Ishikawa (cell line): ENCODE results near the gene ZSWIM4.
A peak's percentile ranks its signal among the peaks of the same experiment; 100 is the strongest.

Experiments used
- CEBPB ChIP-seq: IDR thresholded peaks from 2 replicates; pipeline ENCODE4 v1.6.1; 2012
- CREB1 ChIP-seq: IDR thresholded peaks from 2 replicates; pipeline ENCODE4 v1.6.1; 2012; ENCODE audit warnings: low read depth
- EGR1 ChIP-seq: IDR thresholded peaks from 2 replicates; pipeline ENCODE4 v1.6.1; 2012
- EP300 ChIP-seq: IDR thresholded peaks from 2 replicates; pipeline ENCODE4 v1.6.1; 2012; ENCODE audit warnings: borderline replicate concordance
- FOXM1 ChIP-seq: IDR thresholded peaks from 2 replicates; pipeline ENCODE4 v1.6.1; 2012; ENCODE audit warnings: low read depth, borderline replicate concordance
- NFIC ChIP-seq: IDR thresholded peaks from 2 replicates; pipeline ENCODE4 v1.6.1; 2012
- RAD21 ChIP-seq: IDR thresholded peaks from 2 replicates; pipeline ENCODE4 v1.6.1; 2012; ENCODE audit warnings: low read depth
- TAF1 ChIP-seq: IDR thresholded peaks from 2 replicates; pipeline ENCODE4 v1.6.1; 2012; ENCODE audit warnings: low read depth, mild to moderate bottlenecking
- TCF12 ChIP-seq: IDR thresholded peaks from 2 replicates; pipeline ENCODE4 v1.6.1; 2012; ENCODE audit warnings: low read depth
- TEAD4 ChIP-seq: IDR thresholded peaks from 2 replicates; pipeline ENCODE4 v1.6.1; 2012
- YY1 ChIP-seq: IDR thresholded peaks from 2 replicates; pipeline ENCODE4 v1.6.1; 2012; ENCODE audit warnings: low read depth
- ZBTB7A ChIP-seq: IDR thresholded peaks from 2 replicates; pipeline ENCODE4 v1.6.1; 2012; ENCODE audit warnings: low read depth
- TF ChIP-seq, protein P1 (sequence below): IDR thresholded peaks from 2 replicates; pipeline ENCODE4 v1.6.1; 2012
- TF ChIP-seq, protein P2 (sequence below): IDR thresholded peaks from 2 replicates; pipeline ENCODE4 v1.6.1; 2012
- TF ChIP-seq, protein P3 (sequence below): IDR thresholded peaks from 2 replicates; pipeline ENCODE4 v1.6.1; 2012; ENCODE audit warnings: low read depth, mild to moderate bottlenecking

Gene ZSWIM4

DNA sequence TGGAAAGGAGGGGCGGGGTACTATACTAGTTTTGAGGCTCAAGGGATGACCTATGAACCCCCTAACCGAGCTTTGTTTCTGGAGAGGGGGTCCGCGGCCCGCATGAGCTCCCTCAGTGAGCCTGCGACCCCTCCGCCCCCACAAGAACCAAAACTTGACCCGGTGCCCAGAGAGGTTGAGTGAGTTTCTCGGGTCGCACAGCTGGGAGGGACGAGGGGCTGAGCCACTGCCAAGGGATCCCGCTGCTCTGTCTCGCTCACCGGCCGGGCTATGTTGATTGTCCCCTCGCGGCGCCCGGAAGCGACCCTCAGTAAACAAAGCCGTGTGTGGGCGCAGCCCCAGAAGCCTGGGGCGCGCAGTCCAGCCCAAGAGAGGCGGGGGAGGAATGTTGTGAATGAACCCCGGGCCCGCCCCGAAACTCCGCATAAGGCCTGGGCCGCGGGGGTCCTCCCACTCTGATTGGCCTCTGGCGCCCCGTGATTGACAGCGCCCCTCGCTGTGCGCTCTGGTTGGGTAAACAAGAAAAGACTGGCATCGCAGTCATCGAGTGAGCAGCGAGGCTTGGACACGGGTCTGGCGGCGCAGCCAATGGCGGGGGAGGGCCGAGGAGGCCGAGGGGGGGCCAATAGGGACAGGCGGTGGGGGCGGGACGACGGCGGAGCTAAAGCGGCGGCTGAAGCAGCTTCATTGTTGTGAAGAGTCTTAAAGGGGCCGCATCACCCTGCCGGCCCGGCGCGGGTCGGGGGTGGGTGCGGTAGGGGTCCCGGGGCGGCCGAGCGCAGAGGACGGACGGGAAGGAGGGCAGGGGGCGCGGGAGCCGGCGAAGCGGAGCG, at the start of gene ZSWIM4:
ZSWIM4 (plus strand) TSS at position 687 of the 833 bp plus-strand sequence. CDS start 206 bp downstream, outside the sequence.
- peak; percentile 79 for TF ChIP-seq EGR1
- TF ChIP-seq CEBPB = no peak
- TF ChIP-seq, protein P1, sequence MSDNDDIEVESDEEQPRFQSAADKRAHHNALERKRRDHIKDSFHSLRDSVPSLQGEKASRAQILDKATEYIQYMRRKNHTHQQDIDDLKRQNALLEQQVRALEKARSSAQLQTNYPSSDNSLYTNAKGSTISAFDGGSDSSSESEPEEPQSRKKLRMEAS = 0 out of 2 replicates have a peak, but pooled peaks have one; percentile 21
- peak; percentile 80; the same call in 1 of the 2 replicates for TF ChIP-seq ZBTB7A
- TF ChIP-seq TCF12 = peak; percentile 32; the same call in 1 of the 2 replicates
- peak; percentile 71 for TF ChIP-seq NFIC
- TF ChIP-seq CREB1 = 0 out of 2 replicates have a peak, but pooled peaks have one; percentile 18
- TF ChIP-seq TEAD4 = peak; percentile 55
- TF ChIP-seq, protein P2, sequence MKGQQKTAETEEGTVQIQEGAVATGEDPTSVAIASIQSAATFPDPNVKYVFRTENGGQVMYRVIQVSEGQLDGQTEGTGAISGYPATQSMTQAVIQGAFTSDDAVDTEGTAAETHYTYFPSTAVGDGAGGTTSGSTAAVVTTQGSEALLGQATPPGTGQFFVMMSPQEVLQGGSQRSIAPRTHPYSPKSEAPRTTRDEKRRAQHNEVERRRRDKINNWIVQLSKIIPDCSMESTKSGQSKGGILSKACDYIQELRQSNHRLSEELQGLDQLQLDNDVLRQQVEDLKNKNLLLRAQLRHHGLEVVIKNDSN = peak; percentile 70
- no peak for TF ChIP-seq FOXM1

DNA sequence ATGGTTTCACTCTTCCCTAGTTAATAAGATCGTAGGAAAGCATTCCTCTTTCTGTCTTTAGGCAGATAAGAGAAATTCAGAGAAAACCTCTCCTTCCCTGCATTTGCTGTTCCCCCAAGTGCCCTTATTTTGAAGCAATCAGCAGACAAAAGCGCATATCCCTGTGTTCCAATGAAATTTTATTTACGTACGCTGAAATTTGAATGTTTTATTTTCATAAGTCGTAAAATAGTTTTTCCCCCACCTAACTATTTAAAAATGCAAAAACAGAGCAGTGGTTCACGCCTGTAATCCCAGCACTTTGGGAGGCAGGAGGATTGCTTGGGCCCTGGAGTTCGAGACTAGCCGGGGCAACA, 48.2 kb upstream of the ZSWIM4 start:
- TF ChIP-seq TAF1 (no peak), CREB1 (no peak), NFIC (no peak), ZBTB7A (no peak)
- TF ChIP-seq, protein P2 = no peak
- TF ChIP-seq, protein P3, sequence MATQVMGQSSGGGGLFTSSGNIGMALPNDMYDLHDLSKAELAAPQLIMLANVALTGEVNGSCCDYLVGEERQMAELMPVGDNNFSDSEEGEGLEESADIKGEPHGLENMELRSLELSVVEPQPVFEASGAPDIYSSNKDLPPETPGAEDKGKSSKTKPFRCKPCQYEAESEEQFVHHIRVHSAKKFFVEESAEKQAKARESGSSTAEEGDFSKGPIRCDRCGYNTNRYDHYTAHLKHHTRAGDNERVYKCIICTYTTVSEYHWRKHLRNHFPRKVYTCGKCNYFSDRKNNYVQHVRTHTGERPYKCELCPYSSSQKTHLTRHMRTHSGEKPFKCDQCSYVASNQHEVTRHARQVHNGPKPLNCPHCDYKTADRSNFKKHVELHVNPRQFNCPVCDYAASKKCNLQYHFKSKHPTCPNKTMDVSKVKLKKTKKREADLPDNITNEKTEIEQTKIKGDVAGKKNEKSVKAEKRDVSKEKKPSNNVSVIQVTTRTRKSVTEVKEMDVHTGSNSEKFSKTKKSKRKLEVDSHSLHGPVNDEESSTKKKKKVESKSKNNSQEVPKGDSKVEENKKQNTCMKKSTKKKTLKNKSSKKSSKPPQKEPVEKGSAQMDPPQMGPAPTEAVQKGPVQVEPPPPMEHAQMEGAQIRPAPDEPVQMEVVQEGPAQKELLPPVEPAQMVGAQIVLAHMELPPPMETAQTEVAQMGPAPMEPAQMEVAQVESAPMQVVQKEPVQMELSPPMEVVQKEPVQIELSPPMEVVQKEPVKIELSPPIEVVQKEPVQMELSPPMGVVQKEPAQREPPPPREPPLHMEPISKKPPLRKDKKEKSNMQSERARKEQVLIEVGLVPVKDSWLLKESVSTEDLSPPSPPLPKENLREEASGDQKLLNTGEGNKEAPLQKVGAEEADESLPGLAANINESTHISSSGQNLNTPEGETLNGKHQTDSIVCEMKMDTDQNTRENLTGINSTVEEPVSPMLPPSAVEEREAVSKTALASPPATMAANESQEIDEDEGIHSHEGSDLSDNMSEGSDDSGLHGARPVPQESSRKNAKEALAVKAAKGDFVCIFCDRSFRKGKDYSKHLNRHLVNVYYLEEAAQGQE = no peak
- TF ChIP-seq, protein P1 = no peak

DNA sequence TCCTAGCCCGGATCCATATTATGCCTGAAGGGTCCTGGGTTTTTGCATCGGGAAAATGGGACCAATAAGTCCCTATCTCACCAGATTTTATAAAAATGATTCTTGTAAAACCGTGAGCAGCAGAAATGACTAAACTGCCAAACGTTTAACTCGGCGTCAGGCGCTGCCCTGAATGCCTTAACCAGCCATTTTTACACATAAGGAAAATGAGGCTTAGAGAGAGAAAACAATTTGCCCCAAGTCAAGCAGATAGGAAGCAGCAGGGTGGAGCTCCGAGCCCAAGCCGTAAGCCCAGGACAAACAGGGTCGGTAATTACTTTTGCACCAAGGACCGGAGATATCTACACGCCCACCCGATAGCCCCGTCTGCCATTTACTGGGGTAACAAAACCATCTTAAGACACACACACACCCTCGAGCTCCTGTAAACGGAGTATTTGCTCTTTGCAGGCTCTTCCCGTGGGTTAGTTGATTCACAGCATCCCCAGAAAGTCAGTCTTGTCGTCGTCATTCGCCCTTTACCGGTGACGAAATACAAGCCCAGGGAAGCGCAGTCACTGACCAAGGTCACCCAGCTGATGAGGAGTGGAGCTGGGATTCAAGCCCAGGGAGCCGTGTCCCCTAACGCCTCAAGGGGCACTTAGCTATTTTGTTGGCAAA, 46.9 kb upstream of the ZSWIM4 start:
- TF ChIP-seq CREB1 (no peak), TEAD4 (no peak), EGR1 (no peak), FOXM1 (no peak), ZBTB7A (0 out of 2 replicates have a peak, but pooled peaks have one; percentile 23), NFIC (no peak)
- TF ChIP-seq, protein P1 = no peak
- TF ChIP-seq, protein P2 = no peak

DNA sequence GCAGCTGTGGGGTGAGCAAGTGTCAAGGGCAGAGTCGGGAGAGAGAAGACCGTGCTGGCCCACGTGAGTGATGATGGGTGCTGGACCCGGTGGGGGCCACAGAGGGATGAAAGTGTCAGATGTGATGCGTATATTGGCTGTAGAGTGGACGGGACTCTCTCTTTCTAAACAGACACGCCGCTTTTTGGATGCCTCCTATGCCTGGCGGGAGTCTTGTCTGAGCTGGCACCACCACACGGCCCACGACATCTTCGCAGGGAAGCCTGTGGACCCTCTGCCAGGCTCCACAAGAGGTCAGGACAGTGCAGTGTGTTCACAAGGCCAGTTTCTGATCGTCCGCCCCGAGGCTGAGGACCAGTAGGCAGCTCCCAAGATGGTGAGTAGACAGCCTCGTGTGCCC, 43.8 kb upstream of the ZSWIM4 start:
- TF ChIP-seq RAD21 (no peak), FOXM1 (no peak)

DNA sequence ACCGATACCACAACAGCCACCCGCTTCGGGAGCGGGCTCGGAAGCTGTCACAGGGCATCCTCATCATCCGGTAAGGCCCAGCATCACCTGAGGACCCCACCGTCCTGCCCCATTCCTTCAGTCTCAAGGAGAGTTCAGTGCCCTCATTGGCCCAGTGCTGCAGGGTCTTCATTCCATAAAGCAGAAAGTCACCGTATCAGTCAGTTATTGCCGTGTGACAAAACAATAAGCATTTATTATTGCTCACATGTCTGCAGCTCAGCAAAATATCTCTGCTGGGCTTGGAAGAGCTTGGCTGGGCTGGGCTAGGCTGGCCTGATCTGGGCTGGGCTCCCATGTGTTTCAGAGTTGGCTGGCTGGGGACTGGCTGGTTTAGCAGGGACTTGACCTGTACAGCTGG, 39.0 kb upstream of the ZSWIM4 start:
- TF ChIP-seq CREB1 = no peak
- TF ChIP-seq ZBTB7A = no peak
- TF ChIP-seq, protein P3 = no peak
- TF ChIP-seq EGR1 = no peak
- TF ChIP-seq FOXM1 = no peak
- no peak for TF ChIP-seq NFIC
- TF ChIP-seq TCF12 = no peak
- no peak for TF ChIP-seq RAD21
- no peak for TF ChIP-seq TAF1
- TF ChIP-seq, protein P2 = no peak
- TF ChIP-seq, protein P1 = no peak
- TF ChIP-seq CEBPB = no peak
- no peak for TF ChIP-seq TEAD4
- TF ChIP-seq EP300 = no peak
- no peak for TF ChIP-seq YY1
